Retinal pigment epithelial cell (primary cell): ENCODE measurements around the gene ARMC9.
"Not testable (repeated sequence)": the region's sequence is repeated elsewhere in the genome, so short reads cannot be mapped to it uniquely, and the experiment has no call there.

Experiments used
- DNase-seq: peaks from one replicate; pipeline ENCODE4 v3.0.0-alpha.2; 2010; ENCODE audit warnings: low read depth
- H3K4me3 ChIP-seq: 2 replicates; pipeline ENCODE4 v1.5.1; 2011; ENCODE audit warnings: mild to moderate bottlenecking, low read length, control low read depth, moderate library complexity
- TF ChIP-seq, protein P1 (sequence below): conservative IDR thresholded peaks from 2 replicates; pipeline ENCODE4 v1.5.1; 2011; ENCODE audit warnings: low read depth, low read length, control low read depth, inconsistent platforms

ARMC9 gene

DNA sequence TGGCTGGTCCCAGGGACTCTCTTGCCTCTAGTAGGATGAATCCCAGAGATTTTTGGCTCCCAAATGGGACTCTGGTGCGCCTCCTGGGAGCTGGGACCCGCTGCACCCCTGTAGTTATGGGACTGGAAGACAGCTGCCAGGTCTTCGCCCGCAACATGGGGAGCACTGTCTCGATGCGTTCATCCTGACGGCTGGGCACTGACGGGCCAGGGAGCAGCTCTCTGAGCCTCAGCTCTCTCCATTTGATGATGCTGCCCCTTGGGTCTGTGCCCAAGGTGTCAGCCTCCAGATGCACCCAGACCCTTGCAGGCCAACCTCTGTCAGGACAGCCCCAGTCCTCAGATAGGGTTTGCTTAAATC lies 9.3 kb upstream of the ARMC9 start:
- H3K4me3 ChIP-seq: no peak overlapping the region
- TF ChIP-seq, protein P1, sequence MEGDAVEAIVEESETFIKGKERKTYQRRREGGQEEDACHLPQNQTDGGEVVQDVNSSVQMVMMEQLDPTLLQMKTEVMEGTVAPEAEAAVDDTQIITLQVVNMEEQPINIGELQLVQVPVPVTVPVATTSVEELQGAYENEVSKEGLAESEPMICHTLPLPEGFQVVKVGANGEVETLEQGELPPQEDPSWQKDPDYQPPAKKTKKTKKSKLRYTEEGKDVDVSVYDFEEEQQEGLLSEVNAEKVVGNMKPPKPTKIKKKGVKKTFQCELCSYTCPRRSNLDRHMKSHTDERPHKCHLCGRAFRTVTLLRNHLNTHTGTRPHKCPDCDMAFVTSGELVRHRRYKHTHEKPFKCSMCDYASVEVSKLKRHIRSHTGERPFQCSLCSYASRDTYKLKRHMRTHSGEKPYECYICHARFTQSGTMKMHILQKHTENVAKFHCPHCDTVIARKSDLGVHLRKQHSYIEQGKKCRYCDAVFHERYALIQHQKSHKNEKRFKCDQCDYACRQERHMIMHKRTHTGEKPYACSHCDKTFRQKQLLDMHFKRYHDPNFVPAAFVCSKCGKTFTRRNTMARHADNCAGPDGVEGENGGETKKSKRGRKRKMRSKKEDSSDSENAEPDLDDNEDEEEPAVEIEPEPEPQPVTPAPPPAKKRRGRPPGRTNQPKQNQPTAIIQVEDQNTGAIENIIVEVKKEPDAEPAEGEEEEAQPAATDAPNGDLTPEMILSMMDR: no peak
- DNase-seq: no peak

DNA sequence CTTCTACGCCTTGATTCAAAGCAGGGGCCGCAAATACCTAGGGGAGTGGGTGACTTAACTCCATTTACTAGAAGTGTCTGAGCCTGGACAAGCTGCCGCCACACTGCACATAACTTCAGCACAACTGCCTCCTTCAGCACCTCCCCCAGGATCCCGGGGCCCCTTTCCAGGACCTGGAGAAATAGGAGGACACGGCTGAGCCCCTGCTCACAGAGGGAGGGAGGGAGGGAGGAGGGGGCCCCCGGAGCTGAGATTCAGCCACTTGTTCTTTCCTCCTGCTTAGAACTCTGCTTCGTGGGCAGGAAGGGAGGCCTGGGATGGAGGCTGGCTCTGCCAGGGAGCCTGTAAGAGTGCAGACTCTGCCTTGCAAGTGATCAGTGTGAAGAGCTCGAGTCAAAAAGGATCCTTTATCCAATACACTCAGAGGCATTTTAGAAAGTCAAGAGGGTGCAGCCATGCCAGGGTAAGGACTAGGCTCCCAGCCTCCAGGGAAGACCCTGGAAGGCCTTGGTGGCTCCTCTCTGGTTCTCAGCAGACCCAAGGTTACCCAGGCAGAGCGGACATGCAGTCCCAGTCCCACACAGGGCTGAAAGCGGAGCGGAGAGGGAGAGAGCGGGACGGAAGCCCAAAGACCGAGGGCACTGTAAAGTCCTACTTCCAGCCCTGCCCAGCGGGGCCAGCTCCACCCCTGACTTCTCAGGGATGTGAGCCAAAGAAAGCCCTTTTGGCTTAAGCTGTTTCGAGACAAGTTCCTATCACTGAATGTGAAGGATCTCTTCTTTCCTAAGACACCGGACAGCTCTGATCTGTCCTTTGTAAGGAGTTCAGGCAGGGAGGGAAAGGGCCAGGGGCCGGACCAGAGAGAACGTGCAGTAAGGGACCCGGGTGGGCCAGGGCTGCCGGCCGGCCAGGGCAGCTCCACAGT lies 8.6 kb upstream of the ARMC9 start:
- DNase-seq: no peak
- no peak overlapping the region for H3K4me3 ChIP-seq

DNA sequence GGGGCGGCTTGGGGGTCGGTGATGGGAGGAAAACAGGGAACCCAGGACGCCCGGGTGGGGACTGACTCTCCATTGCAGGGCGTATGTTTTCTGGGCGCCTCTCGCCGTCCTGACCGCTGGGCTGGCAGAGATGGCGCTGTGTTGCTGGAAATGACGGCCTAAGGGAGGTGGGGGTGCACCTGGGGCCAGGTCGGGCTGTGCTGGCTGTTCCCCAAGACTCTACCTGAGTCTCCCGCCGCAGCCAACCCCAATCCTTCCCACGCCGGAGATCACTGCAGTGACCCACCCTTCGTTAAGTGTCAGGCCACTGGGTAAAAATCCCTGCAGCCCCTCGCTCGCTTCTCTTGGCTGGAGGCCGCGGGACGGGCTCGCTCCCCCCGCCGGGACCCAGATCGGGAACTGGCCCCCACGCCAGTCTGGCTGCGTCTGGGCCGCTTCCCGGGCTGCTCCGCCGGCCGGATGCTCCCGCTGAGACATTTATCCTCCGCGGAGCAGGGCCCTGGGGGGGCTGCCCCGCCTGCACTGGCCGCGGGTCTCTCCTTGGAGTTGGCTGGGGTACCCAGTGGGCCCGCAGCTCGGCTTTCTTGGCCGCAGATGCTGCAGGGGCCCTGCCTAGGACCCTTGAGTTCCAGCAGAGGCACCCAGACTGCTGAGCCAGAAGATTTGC lies 7.8 kb upstream of the ARMC9 start:
- TF ChIP-seq, protein P1: peak; percentile 36
- DNase-seq: no peak
- H3K4me3 ChIP-seq: peak overlapping the region; percentile 27

More for the DNA sequence above, 8.6 kb upstream of the ARMC9 start:
- TF ChIP-seq, protein P1: no peak

DNA sequence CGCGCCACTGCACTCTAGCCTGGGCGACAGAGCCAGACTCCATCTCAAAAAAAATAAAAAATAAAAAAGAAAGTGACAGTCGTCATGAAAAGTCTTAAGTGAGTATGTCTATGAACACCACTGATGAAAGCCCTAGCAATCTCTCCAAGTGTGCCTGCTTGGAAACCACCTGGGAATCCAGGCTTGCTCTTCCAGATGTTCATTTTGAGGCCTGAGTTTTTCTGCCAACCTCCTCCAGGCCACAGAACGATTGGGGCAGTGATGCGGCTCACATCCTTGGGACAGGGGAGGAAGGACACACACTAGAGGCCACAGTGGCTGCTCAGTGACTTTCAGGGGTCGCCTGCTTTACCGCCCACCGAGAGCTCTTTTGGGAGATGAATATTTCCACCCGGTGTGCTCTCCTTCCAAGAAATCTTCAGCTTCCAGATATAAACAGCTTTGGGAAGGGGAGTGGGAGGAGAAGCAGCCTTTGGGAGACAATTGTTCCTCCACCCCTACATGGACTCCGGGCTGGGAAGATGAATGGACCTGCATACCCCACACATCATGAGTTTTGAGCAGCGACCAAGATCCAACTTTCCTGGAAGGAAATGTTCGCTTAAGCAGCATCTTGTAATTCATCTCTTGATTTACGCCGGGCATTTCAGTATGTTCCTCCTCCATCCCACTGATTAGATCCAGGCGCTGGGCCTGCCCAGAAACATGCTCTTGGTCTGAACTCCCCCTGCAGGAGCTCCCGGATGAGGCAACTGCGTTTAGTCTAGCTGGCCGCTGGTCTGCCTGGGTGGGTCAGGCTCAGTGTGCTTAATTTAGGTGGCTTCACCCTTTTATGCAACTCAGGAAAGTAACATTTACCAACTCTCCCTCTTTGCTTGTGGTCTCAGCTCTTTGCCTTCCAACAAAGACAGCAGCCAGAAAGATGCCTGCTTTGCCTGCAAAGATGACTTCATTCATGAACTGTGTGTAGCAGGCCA lies 6.2 kb upstream of the ARMC9 start:
- H3K4me3 ChIP-seq: no peak overlapping the region
- TF ChIP-seq, protein P1: peak; percentile 91
- no peak for DNase-seq

DNA sequence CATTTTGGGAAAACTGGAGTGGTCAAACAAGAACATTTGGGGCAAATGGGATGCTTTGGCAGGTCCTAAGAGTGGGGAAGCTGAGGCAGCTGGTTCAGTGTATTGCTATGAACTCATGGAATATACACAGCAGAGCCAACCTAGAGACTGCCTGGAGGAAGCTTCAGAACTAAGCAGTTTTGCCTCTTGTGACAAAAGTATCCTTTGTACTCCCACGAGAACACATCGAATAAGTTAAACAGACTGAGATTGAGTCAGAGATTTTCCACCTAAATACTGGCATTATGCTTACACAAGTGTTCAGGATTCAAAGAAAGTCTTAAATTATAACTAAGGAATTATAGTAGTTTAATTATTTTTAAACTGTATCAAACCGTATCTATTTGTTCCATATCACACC lies 5.2 kb upstream of the ARMC9 start:
- no peak overlapping the region for H3K4me3 ChIP-seq
- DNase-seq: no peak
- TF ChIP-seq, protein P1: no peak

DNA sequence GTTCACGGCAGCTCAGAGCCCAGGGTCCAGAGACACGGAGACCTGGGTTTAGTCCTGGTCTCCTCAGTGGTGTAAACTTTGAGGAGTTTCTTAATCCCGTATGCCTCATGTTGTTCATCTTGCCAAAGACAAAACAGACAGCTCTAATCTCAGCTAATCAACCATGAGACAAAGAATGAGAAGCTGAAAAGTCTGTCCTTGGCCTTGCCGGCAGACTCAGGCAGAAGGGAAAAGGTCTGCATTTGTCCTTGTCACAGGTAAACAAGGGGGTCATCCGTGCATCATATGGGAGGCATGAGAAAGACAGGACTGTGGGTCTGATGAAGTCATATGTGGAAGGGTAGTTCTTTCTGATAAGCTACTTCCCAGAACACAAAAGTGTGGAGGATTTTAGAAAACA lies 1.8 kb upstream of the ARMC9 start:
- DNase-seq: no peak
- TF ChIP-seq, protein P1: no peak
- no peak overlapping the region for H3K4me3 ChIP-seq

DNA sequence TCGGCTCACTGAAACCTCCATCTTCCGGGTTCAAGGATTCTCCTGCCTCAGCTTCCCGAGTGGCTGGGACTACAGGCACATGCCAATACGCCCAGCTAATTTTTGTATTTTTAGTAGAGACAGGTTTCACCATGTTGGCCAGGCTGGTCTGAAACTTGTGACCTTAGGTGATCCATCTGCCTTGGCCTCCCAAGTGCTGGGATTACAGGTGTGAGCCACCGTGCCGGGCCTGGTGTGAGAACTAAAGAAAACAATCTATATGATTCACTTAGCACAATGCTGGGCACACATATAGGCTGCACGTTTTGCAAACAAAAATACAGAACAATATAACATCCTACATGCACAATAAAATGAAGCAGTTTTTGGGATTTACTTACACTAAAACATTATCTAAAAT lies 1.2 kb upstream of the ARMC9 start:
- DNase-seq, H3K4me3 ChIP-seq: not testable (repeated sequence)
